AG08396 (cell line): ENCODE measurements around the gene TPTE.
"Not testable (repeated sequence)": the region's sequence is repeated elsewhere in the genome, so short reads cannot be mapped to it uniquely, and the experiment has no call there.

ENCODE experiments used
- DNase-seq: peaks from one replicate; pipeline ENCODE4 v3.0.0; 2012; ENCODE audit warnings: low spot score, mixed read lengths

TPTE gene

GRCh38 chr21:10521091-10521598 is at the start of gene TPTE:
TPTE (plus strand) TSS chr21:10521583; CDS start chr21:10538724, 17,141 bp downstream.
- no peak for DNase-seq

GRCh38 chr21:10471999-10472398 is 49.4 kb upstream of the TPTE start:
- not testable (repeated sequence) for DNase-seq

GRCh38 chr21:10477794-10478193 is 43.6 kb upstream of the TPTE start:
- not testable (repeated sequence) for DNase-seq

GRCh38 chr21:10479875-10480274 is 41.5 kb upstream of the TPTE start:
- DNase-seq: not testable (repeated sequence)

- DNase-seq: not testable (repeated sequence)
These were observed 36.5 kb upstream of the TPTE start for GRCh38 chr21:10484864-10485263.

- not testable (repeated sequence) for DNase-seq
These were observed 30.9 kb upstream of the TPTE start for GRCh38 chr21:10490453-10490852.

- no peak for DNase-seq
These were observed 10.3 kb upstream of the TPTE start for GRCh38 chr21:10511116-10511515.

- DNase-seq: not testable (repeated sequence)
These were observed 4.5 kb upstream of the TPTE start for GRCh38 chr21:10516889-10517288.

- DNase-seq: not testable (repeated sequence)
These were observed 3.5 kb upstream of the TPTE start for GRCh38 chr21:10517904-10518303.

GRCh38 chr21:10521835-10522500 is 585 bp downstream of the TPTE start:
- DNase-seq: not testable (repeated sequence)

GRCh38 chr21:10539956-10540355 is 18.6 kb downstream of the TPTE start:
- no peak for DNase-seq

GRCh38 chr21:10544376-10544775 is 23.0 kb downstream of the TPTE start:
- DNase-seq: not testable (repeated sequence)

- not testable (repeated sequence) for DNase-seq
These were observed 26.5 kb downstream of the TPTE start for GRCh38 chr21:10547868-10548267.

GRCh38 chr21:10548331-10548954 is 27.1 kb downstream of the TPTE start:
- not testable (repeated sequence) for DNase-seq

- not testable (repeated sequence) for DNase-seq
These were observed 49.4 kb downstream of the TPTE start for GRCh38 chr21:10570803-10571202.

- DNase-seq: not testable (repeated sequence)
These were observed 53.3 kb downstream of the TPTE start for GRCh38 chr21:10574531-10575310.

- no peak for DNase-seq
These were observed 53.9 kb downstream of the TPTE start for GRCh38 chr21:10575311-10575667.

GRCh38 chr21:10578910-10579309 is 57.5 kb downstream of the TPTE start:
- DNase-seq: not testable (repeated sequence)

GRCh38 chr21:10589115-10589514 is 67.7 kb downstream of the TPTE start:
- not testable (repeated sequence) for DNase-seq

- DNase-seq: not testable (repeated sequence)
These were observed 85.7 kb downstream of the TPTE start for GRCh38 chr21:10607074-10607473.

GRCh38 chr21:10614285-10614684 is 92.9 kb downstream of the TPTE start:
- not testable (repeated sequence) for DNase-seq

GRCh38 chr21:10616061-10616460 is 94.7 kb downstream of the TPTE start:
- not testable (repeated sequence) for DNase-seq

GRCh38 chr21:10616535-10616934 is 95.2 kb downstream of the TPTE start:
- DNase-seq: no peak
